Memory B cell (primary cell): ENCODE measurements around the gene USB1.

Source experiments
- ATAC-seq: fragments of 150-1000 bp; cut with Tn5 transposase; 2 replicates; pipeline ENCODE4 v1.10.0; 2021; ENCODE audit warnings: low read depth, mild to moderate bottlenecking, moderate library complexity
- DNase-seq, 2 donors: peaks; one replicate each; pipeline ENCODE4 v3.0.0; 2022; ENCODE audit warnings: low spot score in 2 of 2
- H3K27ac Mint-ChIP-seq: one replicate; pipeline ENCODE4 v1.8.0; 2022; ENCODE audit warnings: mild to moderate bottlenecking, moderate library complexity, mixed read lengths
- H3K27me3 Mint-ChIP-seq: one replicate; pipeline ENCODE4 v1.8.0; 2022; ENCODE audit warnings: mixed read lengths
- H3K36me3 Mint-ChIP-seq: one replicate; pipeline ENCODE4 v1.8.0; 2022; ENCODE audit warnings: mild to moderate bottlenecking, mixed read lengths
- H3K4me1 Mint-ChIP-seq: one replicate; pipeline ENCODE4 v1.8.0; 2022; ENCODE audit warnings: mixed read lengths
- H3K4me3 Mint-ChIP-seq: one replicate; pipeline ENCODE4 v1.8.0; 2022; ENCODE audit warnings: mild to moderate bottlenecking, moderate library complexity, mixed read lengths
- H3K9me3 Mint-ChIP-seq: one replicate; pipeline ENCODE4 v1.8.0; 2022; ENCODE audit warnings: mixed read lengths

The USB1 gene

DNA sequence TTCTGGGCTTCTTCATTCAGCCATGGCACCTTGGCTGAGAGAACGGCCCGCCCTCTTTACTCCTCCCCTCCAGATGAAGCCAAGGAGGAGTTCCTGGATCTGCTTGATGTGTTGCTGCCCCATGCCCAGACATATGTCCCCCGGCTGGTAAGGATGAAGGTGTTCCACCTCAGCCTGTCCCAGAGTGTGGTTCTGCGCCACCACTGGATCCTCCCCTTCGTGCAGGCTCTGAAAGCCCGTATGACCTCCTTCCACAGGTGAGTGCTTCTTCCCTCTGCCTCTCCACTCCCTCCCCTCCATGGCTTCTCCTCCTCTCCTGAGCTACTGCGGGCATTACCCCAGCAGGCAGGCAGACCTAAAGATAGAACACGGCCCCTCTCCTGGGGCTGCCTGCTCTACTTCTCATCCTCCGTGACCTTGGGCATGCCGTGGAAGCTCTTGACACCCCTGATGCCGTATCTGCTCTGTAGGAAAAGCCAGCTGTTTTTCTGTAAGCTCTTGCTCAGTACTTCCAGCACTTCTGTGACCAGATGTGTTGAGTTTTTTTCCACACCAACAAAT is 8.7 kb downstream of the USB1 start:
- DNase-seq: no peak
- H3K36me3 Mint-ChIP-seq: peaks cover 20% of the 10 kb centered on the region
- H3K27me3 Mint-ChIP-seq: no peaks in the 10 kb centered on the region
- no peak overlapping the region for H3K27ac Mint-ChIP-seq
- no peaks in the 10 kb centered on the region for H3K9me3 Mint-ChIP-seq
- H3K4me1 Mint-ChIP-seq: peaks cover under 1% of the 10 kb centered on the region
- no peak overlapping the region for H3K4me3 Mint-ChIP-seq
- no peak for ATAC-seq

DNA sequence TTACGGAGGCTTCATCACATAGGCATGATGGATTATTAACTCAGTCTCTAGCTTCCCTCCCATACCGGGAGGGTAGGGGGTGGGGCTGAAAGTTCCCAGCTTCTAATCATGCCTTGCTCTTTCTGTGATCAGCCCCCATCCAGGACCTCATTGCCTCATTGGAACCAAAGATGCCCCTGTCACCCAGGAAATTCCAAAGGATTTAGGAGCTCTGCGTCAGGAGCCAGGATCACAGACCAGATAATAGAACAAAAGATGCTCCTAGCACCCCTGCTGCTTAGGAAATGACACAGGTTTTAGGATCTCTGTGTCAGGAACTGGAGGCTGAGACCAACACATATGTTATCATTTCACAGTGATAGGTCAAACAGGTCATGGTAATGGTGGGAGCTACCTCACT is 9.7 kb downstream of the USB1 start:
- Mint-ChIP-seq H3K9me3 (no peaks in the 10 kb centered on the region), H3K36me3 (peaks cover 20% of the 10 kb centered on the region), H3K4me1 (no peaks in the 10 kb centered on the region), H3K27me3 (no peaks in the 10 kb centered on the region), H3K4me3 (no peak overlapping the region), H3K27ac (no peak overlapping the region)
- ATAC-seq (no peak), DNase-seq (no peak)

DNA sequence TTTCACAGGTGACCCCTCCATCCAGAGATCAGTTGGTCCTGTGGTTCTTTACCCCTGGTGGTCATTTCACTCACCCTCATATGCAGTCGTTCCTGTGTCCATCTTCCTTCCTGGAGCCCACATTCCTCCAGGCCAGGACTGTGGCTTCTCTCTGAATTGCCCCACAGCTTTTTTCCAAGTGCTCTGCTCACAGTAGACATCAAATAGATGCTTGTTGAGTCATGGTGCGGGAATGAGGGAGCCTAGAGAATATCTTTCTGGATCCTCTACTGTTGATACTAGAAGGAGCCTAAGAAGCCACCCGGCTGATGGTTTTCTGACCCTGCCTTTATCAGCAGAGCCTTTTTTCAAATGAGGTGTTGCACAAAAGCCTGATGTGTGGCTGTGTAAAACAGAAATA is 10.4 kb downstream of the USB1 start:
- ATAC-seq (no peak), DNase-seq (no peak)
- Mint-ChIP-seq H3K27ac (no peak overlapping the region), H3K36me3 (peaks cover 18% of the 10 kb centered on the region), H3K4me1 (no peaks in the 10 kb centered on the region), H3K4me3 (no peak overlapping the region), H3K27me3 (no peaks in the 10 kb centered on the region), H3K9me3 (no peaks in the 10 kb centered on the region)

DNA sequence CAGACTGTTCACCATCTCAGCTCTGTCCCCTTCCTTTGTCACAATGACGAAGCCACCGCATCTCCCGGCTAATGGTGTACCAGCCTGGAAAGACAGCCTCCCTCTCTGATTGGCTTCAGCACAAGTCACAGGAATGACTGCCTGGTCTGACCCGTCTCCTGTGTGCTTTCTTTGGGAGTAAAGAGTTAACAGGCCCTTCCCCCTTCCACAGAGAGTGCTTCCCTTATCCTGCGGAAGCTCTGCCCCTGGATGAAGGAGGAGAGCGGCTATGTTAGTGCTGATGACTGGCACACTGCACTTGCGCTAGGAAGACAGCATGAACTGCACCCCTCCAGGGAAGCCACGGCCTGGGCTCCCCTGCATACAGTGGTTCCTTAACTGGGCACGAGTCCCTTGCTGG is 11.3 kb downstream of the USB1 start:
- DNase-seq (no peak), ATAC-seq (no peak)
- Mint-ChIP-seq H3K27me3 (no peaks in the 10 kb centered on the region), H3K36me3 (peaks cover 13% of the 10 kb centered on the region), H3K4me1 (no peaks in the 10 kb centered on the region), H3K4me3 (no peak overlapping the region), H3K27ac (no peak overlapping the region), H3K9me3 (no peaks in the 10 kb centered on the region)

DNA sequence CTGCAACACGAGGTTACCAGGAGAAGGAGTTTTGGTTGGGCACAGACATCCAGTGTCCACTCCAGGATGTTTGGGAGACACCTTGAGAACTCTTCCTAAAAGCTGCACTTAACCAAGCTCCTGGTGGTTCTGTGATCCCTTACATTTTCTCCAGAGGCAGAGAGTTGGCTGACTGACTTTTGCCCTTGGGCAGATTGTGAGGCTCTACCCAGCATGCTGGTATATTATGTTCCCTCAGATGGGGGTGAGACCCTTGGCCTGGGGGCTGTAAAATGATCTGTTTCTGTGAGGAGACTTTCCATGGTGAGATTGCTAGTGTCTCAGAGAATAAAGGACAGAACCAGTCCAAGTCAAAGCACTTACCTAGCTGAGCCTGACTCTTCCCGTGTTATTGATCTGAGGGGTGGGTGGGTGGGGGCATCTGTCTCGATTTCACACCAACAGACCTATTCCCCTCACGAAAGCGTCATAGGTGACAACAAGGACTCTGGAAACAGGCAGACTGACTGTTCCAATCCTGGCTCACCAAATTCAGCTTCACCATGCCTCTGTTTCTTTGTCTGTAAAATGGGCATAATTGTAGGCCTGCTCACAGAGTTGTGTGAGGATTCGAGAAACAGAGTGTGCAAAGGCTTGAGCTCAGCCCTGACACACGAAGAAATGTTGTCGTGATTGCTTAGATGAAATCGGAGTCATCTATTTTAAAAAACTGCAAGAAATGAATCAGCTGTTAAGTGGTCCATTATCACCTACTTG is 12.2 kb downstream of the USB1 start:
- H3K4me3 Mint-ChIP-seq: no peak overlapping the region
- H3K9me3 Mint-ChIP-seq: no peaks in the 10 kb centered on the region
- peaks cover 13% of the 10 kb centered on the region for H3K36me3 Mint-ChIP-seq

DNA sequence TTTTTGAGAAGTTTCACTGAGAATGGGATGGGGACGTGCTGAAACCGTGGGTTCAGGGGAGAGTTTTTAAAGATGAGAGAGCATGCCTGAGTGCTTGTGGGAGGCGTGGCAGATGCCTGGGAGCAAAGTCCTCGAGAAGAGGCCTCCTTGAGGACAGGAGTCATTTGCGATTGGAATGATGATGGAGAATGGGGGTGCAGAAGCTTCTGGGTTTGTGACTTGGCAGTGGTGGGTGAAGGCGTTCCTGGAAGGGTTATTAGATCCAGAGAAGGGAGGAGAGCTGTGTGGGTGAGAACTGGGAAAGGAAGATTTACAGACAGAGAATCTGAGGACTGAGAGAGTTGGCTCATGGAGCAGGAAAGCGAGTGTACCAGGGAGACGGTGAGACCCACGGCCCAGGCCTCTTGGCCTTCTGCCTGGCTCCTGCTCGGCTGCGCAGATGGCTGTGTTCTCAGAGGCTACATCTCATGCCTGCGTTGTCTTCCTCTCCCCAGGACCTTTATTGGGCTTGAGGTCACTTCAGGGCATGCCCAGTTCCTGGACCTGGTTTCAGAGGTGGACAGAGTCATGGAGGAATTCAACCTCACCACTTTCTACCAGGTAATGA is 15.7 kb downstream of the USB1 start:
- H3K9me3 Mint-ChIP-seq: no peaks in the 10 kb centered on the region
- ATAC-seq: no peak
- H3K27me3 Mint-ChIP-seq: no peaks in the 10 kb centered on the region
- H3K36me3 Mint-ChIP-seq: peaks cover 5% of the 10 kb centered on the region
- H3K27ac Mint-ChIP-seq: no peak overlapping the region
- H3K4me1 Mint-ChIP-seq: peaks cover 6% of the 10 kb centered on the region
- DNase-seq: no peak
- no peak overlapping the region for H3K4me3 Mint-ChIP-seq

More for the DNA sequence above, 12.2 kb downstream of the USB1 start:
- Mint-ChIP-seq H3K27ac (no peak overlapping the region), H3K4me1 (no peaks in the 10 kb centered on the region), H3K27me3 (no peaks in the 10 kb centered on the region)
- DNase-seq (no peak), ATAC-seq (no peak)

DNA sequence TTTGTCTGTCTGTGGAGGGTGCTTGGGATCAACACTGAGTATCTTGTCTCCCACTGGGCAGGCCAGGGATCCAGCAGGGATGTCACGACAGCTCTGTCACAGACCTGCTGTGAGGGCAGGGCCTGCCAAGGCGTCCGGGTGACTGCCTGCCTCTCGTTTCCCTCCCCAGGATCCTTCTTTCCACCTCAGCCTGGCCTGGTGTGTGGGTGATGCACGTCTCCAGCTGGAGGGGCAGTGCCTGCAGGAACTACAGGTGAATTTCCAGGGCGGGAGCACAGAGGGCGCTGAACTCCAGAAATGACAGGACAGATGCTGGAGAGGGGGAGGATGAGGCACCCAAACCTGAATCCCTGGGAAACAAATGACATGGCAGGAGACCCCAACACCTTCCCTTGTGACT is 17.6 kb downstream of the USB1 start:
- no peaks in the 10 kb centered on the region for H3K9me3 Mint-ChIP-seq
- peaks cover 6% of the 10 kb centered on the region for H3K4me1 Mint-ChIP-seq
- DNase-seq (no peak), ATAC-seq (no peak)
- H3K27ac Mint-ChIP-seq: no peak overlapping the region
- peaks cover 5% of the 10 kb centered on the region for H3K36me3 Mint-ChIP-seq
- H3K4me3 Mint-ChIP-seq: no peak overlapping the region
- H3K27me3 Mint-ChIP-seq: no peaks in the 10 kb centered on the region

DNA sequence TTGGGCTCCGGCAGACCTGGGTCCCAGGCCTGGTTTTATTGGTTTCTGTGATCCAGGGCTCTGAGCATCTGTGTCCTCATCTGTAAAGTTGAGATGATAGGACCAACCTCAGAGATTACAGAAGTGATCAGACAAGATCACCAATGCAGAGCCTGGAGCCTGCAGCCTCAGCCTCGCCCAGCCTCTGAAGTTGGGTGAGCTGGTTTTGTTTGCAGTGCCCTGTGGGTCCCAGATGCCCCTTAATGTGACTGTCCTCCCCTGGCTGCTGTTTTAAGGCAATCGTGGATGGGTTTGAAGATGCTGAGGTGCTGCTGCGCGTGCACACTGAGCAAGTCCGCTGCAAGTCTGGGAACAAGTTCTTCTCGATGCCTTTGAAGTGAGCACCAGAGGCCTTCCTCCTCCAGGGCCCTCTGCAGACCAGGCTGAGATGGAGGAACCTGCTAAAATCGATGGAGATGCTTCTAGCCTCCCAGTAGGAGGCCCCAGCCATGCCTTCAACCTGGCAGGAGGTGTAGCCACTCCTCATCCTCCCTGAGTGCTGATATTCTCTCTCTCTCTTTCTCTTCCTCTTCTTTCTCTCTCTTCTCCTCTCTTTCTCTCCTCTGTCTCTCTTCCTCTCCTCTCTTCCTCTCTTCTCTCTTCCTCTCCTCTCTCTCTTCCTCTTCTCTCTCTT is 18.8 kb downstream of the USB1 start:
- peaks cover 10% of the 10 kb centered on the region for H3K4me1 Mint-ChIP-seq
- ATAC-seq (no peak), DNase-seq (no peak)
- peak overlapping the region; percentile 60 for H3K27ac Mint-ChIP-seq
- H3K36me3 Mint-ChIP-seq: peaks cover 5% of the 10 kb centered on the region
- H3K27me3 Mint-ChIP-seq: peaks cover under 1% of the 10 kb centered on the region
- no peaks in the 10 kb centered on the region for H3K9me3 Mint-ChIP-seq
- no peak overlapping the region for H3K4me3 Mint-ChIP-seq

DNA sequence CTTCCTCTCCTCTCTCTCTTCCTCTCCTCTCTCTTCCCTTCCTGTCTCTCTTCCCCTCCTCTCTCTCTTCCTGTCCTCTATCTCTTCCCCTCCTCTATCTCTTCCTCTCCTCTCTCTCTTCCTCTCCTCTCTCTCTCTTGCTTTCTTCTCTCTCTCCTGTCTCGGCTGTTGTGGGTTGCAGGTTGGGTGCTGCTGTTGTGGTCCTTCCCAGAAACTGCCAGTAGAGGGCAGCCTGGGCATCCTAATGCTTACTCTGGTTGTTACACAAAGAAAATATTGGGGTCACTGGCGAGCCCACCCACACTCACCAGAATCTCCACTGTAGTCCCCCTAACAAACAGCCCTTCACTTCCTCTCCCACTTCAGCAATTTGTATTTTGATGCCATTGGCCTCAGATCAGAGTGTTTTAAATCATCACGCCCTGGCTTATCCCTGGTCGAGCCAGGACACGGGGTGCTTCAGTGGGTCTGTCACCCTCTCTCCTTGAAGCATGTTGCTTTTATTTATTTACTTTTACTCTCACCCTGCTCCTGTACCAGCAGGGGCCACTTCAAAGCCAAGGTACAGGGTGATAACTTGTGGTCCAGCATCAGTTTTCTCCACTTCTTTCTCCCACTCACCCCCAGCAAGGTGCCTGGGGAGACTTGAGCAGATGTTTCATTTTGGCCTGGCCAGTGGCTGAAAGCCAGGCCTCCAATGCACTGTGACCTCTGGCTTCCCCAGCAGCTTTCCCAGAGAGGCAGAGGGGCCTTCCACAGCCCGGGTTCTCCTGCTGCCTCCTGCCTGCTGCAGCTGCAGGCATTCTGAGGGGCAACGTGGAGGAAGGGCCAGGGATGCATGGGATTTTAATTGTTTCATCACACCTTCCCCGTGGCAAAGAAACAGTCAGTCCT is 19.7 kb downstream of the USB1 start:
- peak; percentile 42 to 60 for DNase-seq
- Mint-ChIP-seq H3K27me3 (peaks cover 2% of the 10 kb centered on the region), H3K4me3 (no peak overlapping the region), H3K36me3 (peaks cover 5% of the 10 kb centered on the region), H3K27ac (peak overlapping the region; percentile 60), H3K4me1 (peaks cover 11% of the 10 kb centered on the region), H3K9me3 (no peaks in the 10 kb centered on the region)
- peak; percentile 46 for ATAC-seq

DNA sequence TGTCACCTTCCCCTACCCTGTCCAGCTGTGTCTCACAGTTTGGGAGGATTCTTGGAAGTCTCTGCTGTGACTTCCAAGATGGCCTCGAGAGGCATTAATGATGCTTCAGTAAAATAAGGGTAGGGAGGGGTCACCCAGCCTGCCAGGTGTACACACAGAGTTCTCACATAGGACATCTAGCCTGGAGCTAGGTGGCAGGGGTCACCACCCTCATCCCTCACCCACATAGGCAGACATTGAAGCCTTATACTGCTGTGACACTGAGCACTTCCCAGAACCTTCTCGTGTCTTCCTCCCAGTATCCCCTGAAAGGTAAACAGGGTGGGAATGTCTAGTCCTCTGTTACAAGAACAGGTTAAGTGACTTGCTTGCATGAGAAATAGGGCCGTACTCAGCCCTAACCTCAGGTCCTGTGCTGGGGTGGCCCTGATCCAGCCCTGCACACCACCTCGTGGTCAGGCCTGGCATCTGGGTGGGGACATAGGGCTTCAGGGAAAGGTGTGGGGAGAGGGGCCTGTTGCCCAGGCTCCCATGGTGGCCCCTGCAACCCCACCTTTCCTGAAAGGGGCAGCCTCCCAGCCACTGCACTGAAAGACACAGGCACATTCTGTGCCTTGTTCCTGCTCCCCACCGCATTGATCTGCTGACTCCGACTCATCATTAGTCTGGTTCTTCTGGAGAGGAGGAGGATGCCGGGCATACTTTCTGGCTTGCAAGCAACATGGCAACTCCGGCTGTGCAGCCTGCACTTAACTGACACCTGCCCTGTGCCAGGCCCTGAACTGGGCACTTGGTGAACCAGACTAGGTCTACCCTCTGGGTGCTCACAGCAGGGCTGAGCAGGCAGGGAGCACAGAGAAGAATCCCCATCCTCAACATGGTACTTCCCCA is 20.7 kb downstream of the USB1 start:
- Mint-ChIP-seq H3K4me3 (no peak overlapping the region), H3K9me3 (no peaks in the 10 kb centered on the region), H3K36me3 (peaks cover 5% of the 10 kb centered on the region), H3K4me1 (peaks cover 11% of the 10 kb centered on the region), H3K27me3 (peaks cover 2% of the 10 kb centered on the region), H3K27ac (no peak overlapping the region)
- DNase-seq: no peak
- ATAC-seq: no peak

DNA sequence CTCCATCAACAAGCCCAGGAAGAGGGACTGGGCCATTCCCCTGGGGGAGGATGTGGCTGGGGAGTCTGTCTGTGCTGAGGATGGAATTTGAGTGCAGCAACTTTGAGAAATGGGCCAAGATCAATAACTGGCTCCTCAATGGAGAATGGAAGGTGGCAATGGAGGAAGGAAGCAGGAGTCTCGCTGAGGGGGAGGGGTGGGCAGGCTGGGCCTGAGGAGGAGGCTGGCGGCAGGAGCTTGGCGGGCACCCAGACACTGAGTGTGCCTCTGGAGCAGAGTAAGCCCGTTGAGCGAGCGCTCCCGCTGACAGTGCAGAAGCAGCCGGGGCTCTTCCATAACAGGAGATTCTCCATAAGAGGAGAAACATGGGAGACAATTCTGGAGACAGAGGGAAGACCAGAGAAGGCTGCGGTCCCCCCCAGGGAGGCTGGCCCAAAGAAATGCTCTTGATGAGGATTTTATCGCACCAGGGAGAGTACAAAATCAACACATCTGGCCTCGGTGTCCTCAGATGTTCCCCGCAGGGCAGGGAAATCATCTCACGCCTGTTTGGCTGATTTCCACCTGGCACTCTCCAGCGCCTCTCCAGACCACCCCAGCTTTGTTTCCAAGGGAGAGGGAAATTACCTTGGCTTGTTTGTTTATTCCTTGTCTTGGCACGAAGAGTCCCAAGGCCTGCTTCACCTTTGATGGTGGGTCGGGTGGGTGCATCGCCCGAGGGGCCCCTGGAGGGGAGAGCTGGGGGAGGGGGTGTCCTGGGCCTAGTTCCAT is 21.6 kb downstream of the USB1 start:
- no peak overlapping the region for H3K4me3 Mint-ChIP-seq
- H3K27me3 Mint-ChIP-seq: peaks cover 3% of the 10 kb centered on the region
- H3K4me1 Mint-ChIP-seq: peaks cover 11% of the 10 kb centered on the region
- peaks cover 5% of the 10 kb centered on the region for H3K36me3 Mint-ChIP-seq
- no peak overlapping the region for H3K27ac Mint-ChIP-seq
- DNase-seq: no peak
- no peaks in the 10 kb centered on the region for H3K9me3 Mint-ChIP-seq
- no peak for ATAC-seq

DNA sequence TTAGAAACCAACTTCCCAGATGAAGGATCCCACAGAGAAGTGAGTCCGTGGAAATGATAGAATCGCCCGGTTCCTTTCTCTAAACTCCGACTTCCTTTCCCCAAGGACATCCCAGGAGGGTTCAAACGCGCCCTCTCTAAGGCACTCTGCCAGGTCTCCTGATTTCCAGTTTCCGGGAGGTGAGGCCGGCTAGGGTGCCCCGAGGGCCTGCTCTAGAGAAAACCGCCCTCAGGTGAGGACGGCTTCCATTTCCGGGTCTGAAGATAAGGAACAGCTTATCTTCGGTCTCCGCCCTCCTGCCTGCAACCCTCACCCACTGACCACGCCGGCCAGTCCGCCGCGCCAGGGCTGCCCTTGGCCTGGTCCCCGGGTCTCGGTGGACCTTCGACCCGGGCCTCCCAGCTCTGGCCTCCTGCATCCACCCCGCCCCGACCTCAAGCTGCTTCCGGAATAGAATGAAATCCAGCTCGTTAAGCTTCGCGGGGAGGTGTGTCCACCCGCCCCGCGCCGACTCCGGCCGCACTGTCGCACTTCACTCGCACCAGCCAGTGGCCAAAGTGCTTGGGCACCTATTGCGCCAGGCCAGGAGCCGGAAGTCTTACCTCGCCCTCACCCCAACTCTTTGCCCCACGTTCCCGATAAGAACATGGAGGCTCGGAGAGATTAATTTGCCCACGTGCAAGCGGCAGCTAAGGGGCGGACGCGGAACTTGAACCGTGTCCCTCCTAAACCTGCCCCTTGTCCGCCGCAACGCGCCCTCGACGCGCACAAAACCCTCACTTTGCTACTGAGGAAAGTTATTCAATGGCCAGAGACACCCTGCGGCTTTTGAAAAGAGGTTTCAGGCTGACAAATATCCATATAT is 23.5 kb downstream of the USB1 start:
- H3K27ac Mint-ChIP-seq: peak overlapping the region; percentile 35
- DNase-seq (no peak), ATAC-seq (no peak)
- H3K4me3 Mint-ChIP-seq: peak overlapping the region; percentile 84
- H3K9me3 Mint-ChIP-seq: no peaks in the 10 kb centered on the region
- H3K27me3 Mint-ChIP-seq: peaks cover 17% of the 10 kb centered on the region
- peaks cover 13% of the 10 kb centered on the region for H3K4me1 Mint-ChIP-seq
- peaks cover 5% of the 10 kb centered on the region for H3K36me3 Mint-ChIP-seq
